ENCODE data around the gene DTNB. TPM values are rescaled to one million over a fixed set of nuclear protein-coding genes. Genes with fewer than 3 reads are reported as not detected.

DTNB gene
- total and polyA plus RNA-seq, 12 donors: 4.7 to 27.5 (median 9.4) TPM

DNA sequence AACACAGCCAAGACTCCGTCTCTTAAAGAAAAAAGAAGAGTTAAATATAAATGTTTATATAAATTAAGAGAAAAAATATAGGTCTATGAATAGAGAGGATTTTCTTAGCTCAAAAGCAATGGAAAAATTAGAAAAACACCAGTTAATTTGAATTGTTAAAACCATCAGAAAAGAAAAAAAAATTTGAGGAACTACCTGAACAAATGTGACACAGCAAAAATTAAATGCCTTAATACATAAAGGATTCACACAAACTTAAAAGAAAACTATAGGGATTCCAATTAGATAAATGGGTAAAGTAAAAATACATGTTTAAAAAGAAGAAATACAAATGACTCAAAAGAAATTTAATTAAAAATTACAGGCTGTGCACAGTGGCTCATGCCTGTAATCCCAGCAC lies 183.7 kb downstream of the DTNB start:
- intact Hi-C loops (cut with DNase I): no loop called here
- Histone ChIP-seq H3K4me3 (no peak overlapping the region), H3K36me3 (replicated peaks in 1 of 2) (no peaks in the 10 kb centered on the region), H3K27me3 (no peaks in the 10 kb centered on the region), H3K4me1 (replicated peaks in 1 of 2) (no peaks in the 10 kb centered on the region), H3K27ac (no peak overlapping the region), H3K9me3 (replicated peaks in 1 of 3) (no peaks in the 10 kb centered on the region)
- DNase-seq: no peak
- 98 to 100% (median 100%) methylated on average over 1 of the region's 1 CpG for WGBS, 4 donors
- TF ChIP-seq, protein P1, sequence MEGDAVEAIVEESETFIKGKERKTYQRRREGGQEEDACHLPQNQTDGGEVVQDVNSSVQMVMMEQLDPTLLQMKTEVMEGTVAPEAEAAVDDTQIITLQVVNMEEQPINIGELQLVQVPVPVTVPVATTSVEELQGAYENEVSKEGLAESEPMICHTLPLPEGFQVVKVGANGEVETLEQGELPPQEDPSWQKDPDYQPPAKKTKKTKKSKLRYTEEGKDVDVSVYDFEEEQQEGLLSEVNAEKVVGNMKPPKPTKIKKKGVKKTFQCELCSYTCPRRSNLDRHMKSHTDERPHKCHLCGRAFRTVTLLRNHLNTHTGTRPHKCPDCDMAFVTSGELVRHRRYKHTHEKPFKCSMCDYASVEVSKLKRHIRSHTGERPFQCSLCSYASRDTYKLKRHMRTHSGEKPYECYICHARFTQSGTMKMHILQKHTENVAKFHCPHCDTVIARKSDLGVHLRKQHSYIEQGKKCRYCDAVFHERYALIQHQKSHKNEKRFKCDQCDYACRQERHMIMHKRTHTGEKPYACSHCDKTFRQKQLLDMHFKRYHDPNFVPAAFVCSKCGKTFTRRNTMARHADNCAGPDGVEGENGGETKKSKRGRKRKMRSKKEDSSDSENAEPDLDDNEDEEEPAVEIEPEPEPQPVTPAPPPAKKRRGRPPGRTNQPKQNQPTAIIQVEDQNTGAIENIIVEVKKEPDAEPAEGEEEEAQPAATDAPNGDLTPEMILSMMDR (IDR thresholded peaks at IDR 0.05): no peak
- TF ChIP-seq POLR2A (IDR thresholded peaks at IDR 0.05): no peak

DNA sequence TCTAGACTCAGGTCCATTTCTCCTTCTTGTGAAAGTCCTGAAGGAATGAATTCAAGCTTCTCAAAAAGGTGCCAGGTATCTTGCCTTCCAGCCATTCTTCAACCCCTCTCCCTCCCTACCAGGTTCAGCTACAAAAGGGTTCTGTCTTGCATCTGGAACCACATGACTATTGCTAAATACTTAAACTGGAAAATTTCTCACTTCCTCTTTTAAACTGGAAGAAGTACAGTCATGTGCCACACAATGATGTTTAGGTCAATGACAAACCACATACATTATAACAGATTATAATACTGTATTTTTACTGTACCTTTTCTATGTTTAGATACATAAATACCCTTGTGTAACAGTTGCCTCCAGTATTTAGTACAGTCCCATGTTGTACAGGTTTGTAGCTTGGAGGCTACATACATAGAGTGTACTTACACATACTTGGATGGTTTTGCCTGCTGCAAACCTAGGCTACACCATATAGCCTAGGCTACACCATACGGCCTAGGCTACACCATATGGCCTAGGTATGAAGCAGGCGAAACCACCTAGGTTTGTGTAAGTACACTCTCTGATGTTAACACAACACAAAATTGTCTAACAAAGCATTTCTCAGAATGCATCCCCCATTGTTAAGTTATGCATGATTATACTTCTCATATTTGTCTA lies 189.6 kb downstream of the DTNB start:
- no peak for TF ChIP-seq POLR2A (IDR thresholded peaks at IDR 0.05)
- TF ChIP-seq, protein P1 (IDR thresholded peaks at IDR 0.05): no peak
- Histone ChIP-seq H3K9me3 (replicated peaks in 1 of 3) (no peaks in the 10 kb centered on the region), H3K27me3 (no peaks in the 10 kb centered on the region), H3K27ac (no peak overlapping the region), H3K4me3 (no peak overlapping the region), H3K4me1 (replicated peaks in 1 of 2) (no peaks in the 10 kb centered on the region), H3K36me3 (replicated peaks in 1 of 2) (no peaks in the 10 kb centered on the region)
- no peak for DNase-seq
- WGBS, 4 donors: 81 to 95% (median 91%) methylated on average over 2 of the region's 2 CpGs
- intact Hi-C loops (cut with DNase I): no loop called here

DNA sequence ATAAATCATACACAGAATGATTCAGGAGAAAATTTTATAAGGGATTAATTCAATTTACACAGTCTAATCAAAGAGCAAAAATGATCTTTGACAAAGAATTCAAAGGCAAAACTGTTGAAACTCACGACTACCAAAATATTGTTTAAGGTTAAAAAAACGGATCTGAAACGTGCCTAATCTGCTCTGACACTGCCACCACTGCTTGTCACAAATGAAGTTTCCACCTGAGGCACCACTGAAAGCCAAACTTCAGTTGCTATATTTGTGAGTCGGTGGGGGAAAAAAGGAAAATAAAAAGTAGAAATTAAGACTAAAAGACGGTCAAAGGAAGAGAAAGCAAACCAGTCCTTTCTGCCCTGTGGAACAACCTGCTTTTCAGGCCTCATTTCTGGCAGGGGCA lies 191.0 kb downstream of the DTNB start:
- no peak overlapping the region for H3K4me3 ChIP-seq
- no peaks in the 10 kb centered on the region for H3K27me3 ChIP-seq
- no peak overlapping the region for H3K27ac ChIP-seq
- no peak for DNase-seq
- H3K4me1 ChIP-seq (replicated peaks in 1 of 2): no peaks in the 10 kb centered on the region
- 84 to 92% (median 91%) methylated on average over 5 of the region's 5 CpGs for WGBS, 4 donors
- H3K9me3 ChIP-seq (replicated peaks in 1 of 3): no peaks in the 10 kb centered on the region
- H3K36me3 ChIP-seq (replicated peaks in 1 of 2): no peaks in the 10 kb centered on the region
- TF ChIP-seq, protein P1 (IDR thresholded peaks at IDR 0.05): no peak
- TF ChIP-seq POLR2A (IDR thresholded peaks at IDR 0.05): no peak
- intact Hi-C loops (cut with DNase I): no loop called here

DNA sequence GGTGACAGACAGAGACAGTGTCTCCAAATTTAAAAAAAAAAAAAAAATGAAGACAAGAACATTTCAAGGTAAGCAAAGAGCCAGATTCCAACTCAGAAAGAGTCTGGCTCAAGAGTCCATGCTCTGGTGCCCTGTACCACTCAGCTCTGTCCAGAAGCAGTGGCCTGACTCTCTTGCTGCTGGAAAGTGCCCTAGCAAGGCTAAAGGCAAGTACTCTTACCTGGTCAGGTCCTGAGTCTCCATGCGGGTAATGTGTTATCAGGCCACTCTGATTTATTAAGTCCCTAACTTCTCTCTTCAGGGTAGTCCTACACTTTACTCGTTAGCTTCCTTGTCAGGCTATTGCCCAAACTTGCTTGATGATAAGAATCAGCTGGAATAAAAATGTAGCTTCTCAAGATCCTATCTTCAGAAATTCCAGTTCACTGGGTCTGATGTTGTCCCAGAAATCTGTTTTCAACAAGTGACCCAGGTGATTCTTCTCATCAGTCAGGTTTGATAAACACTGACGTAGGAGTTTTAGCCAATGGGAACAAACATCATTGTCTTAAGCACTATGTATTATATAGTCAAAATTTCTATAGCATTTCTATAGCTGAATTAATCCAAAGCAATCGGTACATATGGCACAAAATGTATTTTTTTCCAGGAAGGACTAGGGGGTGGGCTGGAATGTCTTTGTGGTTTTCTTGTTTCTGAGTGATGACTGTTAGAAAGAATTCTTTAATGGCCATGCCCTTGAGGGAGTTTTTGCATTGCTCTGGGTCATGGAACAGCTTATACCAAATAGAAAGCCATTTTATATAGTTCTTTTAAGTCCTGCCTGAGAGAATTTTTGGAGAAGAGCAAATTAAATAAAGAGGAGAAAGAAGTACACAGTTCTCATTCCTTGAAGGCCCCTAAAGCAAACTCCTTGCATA lies 191.7 kb downstream of the DTNB start:
- 83 to 91% (median 89%) methylated on average over 4 of the region's 4 CpGs for WGBS, 4 donors
- Histone ChIP-seq H3K4me1 (replicated peaks in 1 of 2) (no peaks in the 10 kb centered on the region), H3K4me3 (no peak overlapping the region), H3K9me3 (replicated peaks in 1 of 3) (no peaks in the 10 kb centered on the region), H3K27ac (no peak overlapping the region), H3K27me3 (no peaks in the 10 kb centered on the region), H3K36me3 (replicated peaks in 1 of 2) (no peaks in the 10 kb centered on the region)
- intact Hi-C loops (cut with DNase I): no loop called here
- no peak for DNase-seq
- TF ChIP-seq POLR2A (IDR thresholded peaks at IDR 0.05): no peak
- TF ChIP-seq, protein P1 (IDR thresholded peaks at IDR 0.05): no peak
